DND-41 (cell line): Measurements from ENCODE around the gene LHX3.

Experiments used
- ATAC-seq: fragments of 200-7000 bp; cut with Tn5 transposase; 3 replicates; pipeline ENCODE4 v1.9.1; 2021; ENCODE audit warnings: low read depth; ENCODE audit not compliant: insufficient read depth
- DNase-seq: peaks from one replicate; pipeline ENCODE4 v3.0.0-alpha.2; 2020
- H2AFZ ChIP-seq: 2 replicates; pipeline ENCODE4 v1.6.0; 2012; ENCODE audit warnings: low read depth, low read length
- H3K27ac ChIP-seq: 2 replicates; pipeline ENCODE4 v1.5.1; 2012; ENCODE audit warnings: low read length, inconsistent platforms
- H3K27me3 ChIP-seq: fragments of 200-600 bp; sonication (generic); 2 replicates; pipeline ENCODE4 v1.6.0; 2012; ENCODE audit warnings: low read length, mild to moderate bottlenecking, inconsistent platforms; ENCODE audit not compliant: insufficient read depth, poor library complexity
- H3K36me3 ChIP-seq: 2 replicates; pipeline ENCODE4 v1.5.1; 2012; ENCODE audit warnings: low read length, inconsistent platforms; ENCODE audit not compliant: insufficient read depth
- H3K4me1 ChIP-seq: 2 replicates; pipeline ENCODE4 v1.5.1; 2012; ENCODE audit warnings: mild to moderate bottlenecking, low read length; ENCODE audit not compliant: insufficient read depth
- H3K4me2 ChIP-seq: 2 replicates; pipeline ENCODE4 v1.6.0; 2012; ENCODE audit warnings: mild to moderate bottlenecking, moderate library complexity, low read length, inconsistent platforms; ENCODE audit not compliant: insufficient read depth
- H3K4me3 ChIP-seq, 2 experiments: fragments of 200-600 bp in 1 of 2; shearing (Covaris generic) in 1 of 2; 2 replicates each; pipeline ENCODE4 v1.5.1; 2012 to 2016; ENCODE audit warnings: inconsistent platforms in 2 of 2, low read length in 2 of 2, mild to moderate bottlenecking in 2 of 2, low read depth in 1 of 2, moderate library complexity in 1 of 2
- H3K79me2 ChIP-seq: 2 replicates; pipeline ENCODE4 v1.6.0; 2012; ENCODE audit warnings: low read length, inconsistent platforms; ENCODE audit not compliant: insufficient read depth
- H3K9ac ChIP-seq: 2 replicates; pipeline ENCODE4 v1.6.0; 2012; ENCODE audit warnings: low read depth, mild to moderate bottlenecking, inconsistent platforms, low read length, moderate library complexity
- H3K9me3 ChIP-seq: 2 replicates; pipeline ENCODE4 v1.5.1; 2012; ENCODE audit warnings: low read length, moderate library complexity, mild to moderate bottlenecking, inconsistent platforms; ENCODE audit not compliant: insufficient read depth, severe bottlenecking
- H4K20me1 ChIP-seq: 2 replicates; pipeline ENCODE4 v1.6.0; 2012; ENCODE audit warnings: low read length; ENCODE audit not compliant: insufficient read depth
- CTCF ChIP-seq: IDR thresholded peaks from 2 replicates; pipeline ENCODE4 v1.5.1; 2012; ENCODE audit warnings: borderline replicate concordance, low read length, moderate library complexity, mild to moderate bottlenecking; ENCODE audit not compliant: poor library complexity, severe bottlenecking; ENCODE audit errors: extremely low read depth
- EZH2 ChIP-seq: IDR thresholded peaks from 3 replicates; pipeline ENCODE4 v1.6.1; 2012; ENCODE audit warnings: borderline replicate concordance, low read depth, mild to moderate bottlenecking, moderate library complexity, low read length, inconsistent platforms; ENCODE audit not compliant: severe bottlenecking

Gene LHX3

DNA sequence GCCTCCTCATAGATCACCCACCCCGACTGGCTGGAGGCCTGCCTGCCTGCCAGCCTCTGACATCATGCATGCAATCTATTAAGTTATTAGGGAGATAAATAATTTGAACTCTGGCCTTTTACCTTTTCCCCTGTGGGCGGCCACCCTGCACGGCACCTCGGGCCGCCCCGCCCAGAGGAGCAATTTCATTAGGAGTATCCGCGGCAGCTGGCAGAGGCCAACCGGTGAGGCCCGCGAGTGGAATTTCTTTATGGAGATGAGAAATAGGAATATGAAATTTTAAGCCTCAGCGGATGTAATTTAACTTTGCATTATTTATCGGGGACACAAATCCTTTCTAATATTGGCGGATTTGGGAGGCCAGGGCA is 22.5 kb downstream of the LHX3 start:
- Histone ChIP-seq H3K9ac (no peak overlapping the region), H3K4me2 (no peak overlapping the region), H3K4me3 (no peak overlapping the region), H3K79me2 (no peaks in the 10 kb centered on the region), H3K36me3 (no peaks in the 10 kb centered on the region), H3K27me3 (peaks cover 4% of the 10 kb centered on the region), H2AFZ (no peak overlapping the region), H3K9me3 (no peaks in the 10 kb centered on the region), H4K20me1 (no peaks in the 10 kb centered on the region), H3K4me1 (no peaks in the 10 kb centered on the region), H3K27ac (no peak overlapping the region)
- ATAC-seq (no peak), DNase-seq (no peak)
- TF ChIP-seq EZH2 (no peak), CTCF (no peak)

DNA sequence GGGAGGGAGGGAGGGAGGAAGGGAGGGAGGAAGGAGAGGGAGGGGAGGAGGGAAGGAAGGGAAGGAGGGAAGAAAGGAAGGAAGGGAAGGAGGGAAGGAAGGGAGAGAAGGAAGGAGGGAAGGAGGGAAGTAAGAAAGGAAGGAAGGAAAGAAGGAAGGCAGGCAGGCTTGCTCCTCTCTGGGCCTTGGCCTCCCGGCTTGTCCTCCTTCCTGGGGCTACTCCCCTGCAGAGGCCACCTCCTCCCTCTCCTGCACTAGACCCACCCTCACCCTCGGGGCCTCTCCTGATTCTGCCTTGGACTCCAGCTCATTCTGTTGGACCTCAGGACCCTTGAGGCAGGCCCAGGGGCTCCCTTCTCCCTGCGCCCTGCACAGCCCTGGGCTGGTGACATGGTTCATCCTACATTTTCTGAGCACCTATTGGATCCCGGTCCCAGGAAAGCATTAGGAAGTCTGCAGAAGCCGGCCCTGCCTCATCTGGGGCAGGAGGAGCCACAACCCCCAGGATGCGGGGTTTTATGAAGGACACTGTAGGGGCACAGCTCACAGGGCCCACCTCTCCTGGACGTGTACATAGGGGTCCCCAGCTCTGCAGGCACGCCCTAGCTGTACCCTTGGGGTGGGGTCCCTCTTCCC is 23.0 kb downstream of the LHX3 start:
- DNase-seq (no peak), ATAC-seq (no peak)
- no peaks in the 10 kb centered on the region for H3K36me3 ChIP-seq
- H3K27ac ChIP-seq, result no peak overlapping the region
- no peak overlapping the region for H3K4me3 ChIP-seq
- no peaks in the 10 kb centered on the region for H3K9me3 ChIP-seq
- H3K4me2 ChIP-seq, result no peak overlapping the region
- no peaks in the 10 kb centered on the region for H4K20me1 ChIP-seq
- H3K9ac ChIP-seq, result no peak overlapping the region
- H2AFZ ChIP-seq, result no peak overlapping the region
- no peak for TF ChIP-seq EZH2
- no peak for TF ChIP-seq CTCF
- peaks cover 4% of the 10 kb centered on the region for H3K27me3 ChIP-seq
- no peaks in the 10 kb centered on the region for H3K79me2 ChIP-seq
- H3K4me1 ChIP-seq, result no peaks in the 10 kb centered on the region

GRCh38 chr9:136180586-136180985 is 24.3 kb downstream of the LHX3 start:
- H3K79me2 ChIP-seq, result no peaks in the 10 kb centered on the region
- DNase-seq, result no peak
- no peak for ATAC-seq
- H2AFZ ChIP-seq, result no peak overlapping the region
- no peaks in the 10 kb centered on the region for H4K20me1 ChIP-seq
- no peak overlapping the region for H3K27ac ChIP-seq
- H3K4me1 ChIP-seq, result no peaks in the 10 kb centered on the region
- H3K9me3 ChIP-seq, result no peaks in the 10 kb centered on the region
- H3K4me3 ChIP-seq, result no peak overlapping the region
- H3K9ac ChIP-seq, result no peak overlapping the region
- H3K4me2 ChIP-seq, result no peak overlapping the region
- TF ChIP-seq EZH2, result no peak
- TF ChIP-seq CTCF, result no peak
- peaks cover 4% of the 10 kb centered on the region for H3K27me3 ChIP-seq
- H3K36me3 ChIP-seq, result no peaks in the 10 kb centered on the region
